ENCODE measurements around the gene ZBTB39. TPM values are rescaled to one million over a fixed set of nuclear protein-coding genes. Genes with fewer than 3 reads are reported as not detected.
A peak's percentile ranks its signal among the peaks of the same experiment; 100 is the strongest.
"Not testable (repeated sequence)": the region's sequence is repeated elsewhere in the genome, so short reads cannot be mapped to it uniquely, and the experiment has no call there.

Gene ZBTB39, protein sequence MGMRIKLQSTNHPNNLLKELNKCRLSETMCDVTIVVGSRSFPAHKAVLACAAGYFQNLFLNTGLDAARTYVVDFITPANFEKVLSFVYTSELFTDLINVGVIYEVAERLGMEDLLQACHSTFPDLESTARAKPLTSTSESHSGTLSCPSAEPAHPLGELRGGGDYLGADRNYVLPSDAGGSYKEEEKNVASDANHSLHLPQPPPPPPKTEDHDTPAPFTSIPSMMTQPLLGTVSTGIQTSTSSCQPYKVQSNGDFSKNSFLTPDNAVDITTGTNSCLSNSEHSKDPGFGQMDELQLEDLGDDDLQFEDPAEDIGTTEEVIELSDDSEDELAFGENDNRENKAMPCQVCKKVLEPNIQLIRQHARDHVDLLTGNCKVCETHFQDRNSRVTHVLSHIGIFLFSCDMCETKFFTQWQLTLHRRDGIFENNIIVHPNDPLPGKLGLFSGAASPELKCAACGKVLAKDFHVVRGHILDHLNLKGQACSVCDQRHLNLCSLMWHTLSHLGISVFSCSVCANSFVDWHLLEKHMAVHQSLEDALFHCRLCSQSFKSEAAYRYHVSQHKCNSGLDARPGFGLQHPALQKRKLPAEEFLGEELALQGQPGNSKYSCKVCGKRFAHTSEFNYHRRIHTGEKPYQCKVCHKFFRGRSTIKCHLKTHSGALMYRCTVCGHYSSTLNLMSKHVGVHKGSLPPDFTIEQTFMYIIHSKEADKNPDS
- 4.7 and 5.4 TPM in 2 replicates for total RNA-seq

DNA sequence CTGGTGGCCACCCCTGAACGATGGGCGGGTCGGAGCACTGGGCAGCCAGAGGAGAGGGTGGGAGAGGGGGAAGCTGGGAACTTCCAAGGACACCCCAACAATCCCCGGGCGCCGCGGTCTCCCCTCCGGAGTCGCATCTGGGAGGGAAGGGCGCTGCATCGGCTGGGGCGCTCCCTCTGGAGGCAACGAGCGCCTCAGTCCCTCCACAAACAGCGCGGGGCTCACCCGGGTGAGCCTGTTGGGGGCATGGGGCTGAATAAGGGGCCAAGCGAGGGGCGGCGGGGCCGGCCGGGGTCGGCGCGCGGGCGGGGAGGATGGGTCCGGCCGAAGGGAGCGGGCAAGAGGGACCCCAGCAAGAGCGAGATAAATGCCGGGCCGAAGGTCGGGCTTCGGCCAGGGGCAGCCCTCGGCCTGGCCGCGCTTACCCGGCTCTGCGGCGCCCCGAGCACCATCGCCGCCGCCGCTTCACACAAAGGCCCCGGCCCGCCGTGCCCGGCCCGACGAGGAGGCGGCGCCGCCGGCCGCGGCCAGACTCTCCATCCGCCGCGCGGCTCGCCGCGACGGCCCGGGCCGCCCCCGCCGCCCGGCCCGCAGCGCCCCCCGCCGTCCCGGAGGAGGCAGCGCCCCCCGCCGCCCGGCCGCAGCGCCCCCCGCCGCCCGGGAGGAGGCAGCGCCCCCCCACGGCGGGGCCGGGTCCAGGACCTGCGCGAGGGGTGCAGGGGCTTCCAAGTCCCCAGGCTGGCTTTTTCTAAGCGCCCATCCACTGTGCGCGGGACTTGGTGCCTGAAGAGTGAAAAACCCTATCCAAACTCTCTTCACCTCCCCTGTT lies at the start of gene ZBTB39:
Gene ZBTB39 (minus strand): TSS at position 567 of the 829 bp plus-strand sequence. CDS start 1,629 bp downstream, outside the sequence.
- H3K4me3 ChIP-seq (ENCODE audit: low read depth, low read length), result peak within 1 kb of the TSS; percentile 76
- no peak for DNase-seq (ENCODE audit: low read depth)
- TF ChIP-seq, protein P1, sequence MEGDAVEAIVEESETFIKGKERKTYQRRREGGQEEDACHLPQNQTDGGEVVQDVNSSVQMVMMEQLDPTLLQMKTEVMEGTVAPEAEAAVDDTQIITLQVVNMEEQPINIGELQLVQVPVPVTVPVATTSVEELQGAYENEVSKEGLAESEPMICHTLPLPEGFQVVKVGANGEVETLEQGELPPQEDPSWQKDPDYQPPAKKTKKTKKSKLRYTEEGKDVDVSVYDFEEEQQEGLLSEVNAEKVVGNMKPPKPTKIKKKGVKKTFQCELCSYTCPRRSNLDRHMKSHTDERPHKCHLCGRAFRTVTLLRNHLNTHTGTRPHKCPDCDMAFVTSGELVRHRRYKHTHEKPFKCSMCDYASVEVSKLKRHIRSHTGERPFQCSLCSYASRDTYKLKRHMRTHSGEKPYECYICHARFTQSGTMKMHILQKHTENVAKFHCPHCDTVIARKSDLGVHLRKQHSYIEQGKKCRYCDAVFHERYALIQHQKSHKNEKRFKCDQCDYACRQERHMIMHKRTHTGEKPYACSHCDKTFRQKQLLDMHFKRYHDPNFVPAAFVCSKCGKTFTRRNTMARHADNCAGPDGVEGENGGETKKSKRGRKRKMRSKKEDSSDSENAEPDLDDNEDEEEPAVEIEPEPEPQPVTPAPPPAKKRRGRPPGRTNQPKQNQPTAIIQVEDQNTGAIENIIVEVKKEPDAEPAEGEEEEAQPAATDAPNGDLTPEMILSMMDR (conservative IDR thresholded peaks at IDR 0.05; ENCODE audit: low read depth, low read length), result peak; percentile 46

DNA sequence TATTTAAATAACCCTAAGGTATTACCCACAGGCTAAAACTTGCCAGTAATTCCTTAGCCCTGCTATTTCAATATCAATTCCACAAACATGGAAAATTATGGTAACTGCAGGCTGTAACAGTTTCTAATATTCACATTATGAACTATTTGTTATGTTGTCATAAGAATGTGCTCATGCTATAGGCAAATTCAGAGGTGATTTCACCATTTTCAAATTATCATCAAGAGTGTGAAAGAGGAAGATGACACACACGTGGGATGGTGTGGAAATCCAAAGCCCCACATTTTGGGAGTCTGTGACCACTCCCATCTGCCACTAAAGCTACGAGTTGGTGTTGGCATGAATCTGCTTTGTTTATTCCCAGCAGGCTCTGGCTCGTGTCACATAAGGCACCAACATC lies 49.5 kb upstream of the ZBTB39 start:
- DNase-seq (ENCODE audit: low read depth), result no peak
- no peak overlapping the region for H3K4me3 ChIP-seq (ENCODE audit: low read depth, low read length)
- TF ChIP-seq, protein P1 (conservative IDR thresholded peaks at IDR 0.05; ENCODE audit: low read depth, low read length), result no peak

DNA sequence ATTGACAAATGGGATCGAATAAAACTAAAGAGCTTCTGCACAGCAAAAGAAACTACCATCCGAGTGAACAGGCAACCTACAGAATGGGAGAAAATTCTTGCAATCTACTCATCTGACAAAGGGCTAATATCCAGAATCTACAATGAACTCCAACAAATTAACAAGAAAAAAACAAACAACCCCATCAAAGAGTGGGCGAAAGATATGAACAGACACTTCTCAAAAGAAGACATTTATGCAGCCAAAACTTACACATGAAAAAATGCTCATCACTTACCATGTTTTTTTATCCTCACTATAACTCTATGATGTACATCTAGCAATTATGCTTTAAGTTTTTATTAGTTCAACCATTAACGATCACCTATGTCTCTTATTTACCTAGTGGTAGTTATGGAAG lies 47.6 kb upstream of the ZBTB39 start:
- H3K4me3 ChIP-seq (ENCODE audit: low read depth, low read length); DNase-seq (ENCODE audit: low read depth): not testable (repeated sequence)

DNA sequence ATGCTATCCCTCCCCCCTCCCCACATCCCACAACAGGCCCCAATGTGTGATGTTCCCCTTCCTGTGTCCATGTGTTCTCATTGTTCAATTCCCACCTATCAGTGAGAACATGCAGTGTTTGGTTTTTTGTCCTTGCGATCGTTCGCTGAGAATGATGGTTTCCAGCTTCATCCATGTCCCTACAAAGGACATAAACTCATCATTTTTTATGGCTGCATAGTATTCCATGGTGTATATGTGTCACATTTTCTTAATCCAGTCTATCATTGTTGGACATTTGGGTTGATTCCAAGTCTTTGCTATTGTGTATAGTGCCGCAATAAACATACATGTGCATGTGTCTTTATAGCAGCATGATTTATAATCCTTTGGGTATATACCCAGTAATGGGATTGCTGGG lies 46.8 kb upstream of the ZBTB39 start:
- H3K4me3 ChIP-seq (ENCODE audit: low read depth, low read length); DNase-seq (ENCODE audit: low read depth): not testable (repeated sequence)

DNA sequence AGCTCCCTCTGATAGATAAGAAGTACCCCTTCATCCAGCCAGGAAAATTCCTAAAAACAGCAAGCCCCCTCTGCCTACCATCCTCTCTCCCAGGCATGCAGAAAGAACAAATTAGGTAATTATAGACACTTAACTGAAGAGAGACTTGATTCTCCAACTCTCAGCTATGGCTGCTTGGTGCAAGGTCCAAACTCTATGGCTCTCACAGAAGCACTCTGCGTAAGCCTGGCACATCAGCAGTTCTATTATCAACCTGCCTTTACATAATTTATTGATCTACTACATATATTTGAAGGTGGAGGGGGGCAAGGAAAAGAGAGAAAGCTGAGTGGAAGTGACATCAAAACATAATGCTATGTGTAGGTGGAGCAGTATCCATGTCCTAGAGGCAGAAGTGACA lies 44.7 kb upstream of the ZBTB39 start:
- H3K4me3 ChIP-seq (ENCODE audit: low read depth, low read length), result no peak overlapping the region
- DNase-seq (ENCODE audit: low read depth), result no peak
- TF ChIP-seq, protein P1 (conservative IDR thresholded peaks at IDR 0.05; ENCODE audit: low read depth, low read length), result no peak

DNA sequence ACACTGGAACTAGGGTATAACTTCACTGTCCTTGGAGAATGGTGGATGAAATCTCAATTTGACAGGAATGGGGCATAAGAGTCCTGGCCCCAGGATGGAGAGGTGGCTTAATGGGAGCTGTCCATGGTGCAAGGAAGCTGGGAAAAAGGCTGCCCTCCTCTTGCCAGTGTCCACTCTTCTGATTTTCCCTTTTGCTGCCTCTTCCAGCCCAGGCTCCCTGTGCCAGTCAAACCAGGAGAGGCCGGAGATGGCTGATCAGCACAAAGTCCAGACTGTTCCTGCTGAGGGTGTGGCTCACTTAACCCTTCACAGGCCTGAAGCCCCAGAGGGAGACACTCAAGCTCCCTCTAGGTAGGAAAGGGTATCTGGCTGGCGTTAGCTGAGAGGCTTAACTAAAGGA lies 43.5 kb upstream of the ZBTB39 start, which contains the start of gene MYO1A:
Gene MYO1A (minus strand): TSS at position 240 of the 400 bp plus-strand sequence. CDS start 1,806 bp downstream, outside the sequence.
- TF ChIP-seq, protein P1 (conservative IDR thresholded peaks at IDR 0.05; ENCODE audit: low read depth, low read length), result no peak
- no peak for DNase-seq (ENCODE audit: low read depth)
- no peak within 1 kb of the TSS for H3K4me3 ChIP-seq (ENCODE audit: low read depth, low read length)

DNA sequence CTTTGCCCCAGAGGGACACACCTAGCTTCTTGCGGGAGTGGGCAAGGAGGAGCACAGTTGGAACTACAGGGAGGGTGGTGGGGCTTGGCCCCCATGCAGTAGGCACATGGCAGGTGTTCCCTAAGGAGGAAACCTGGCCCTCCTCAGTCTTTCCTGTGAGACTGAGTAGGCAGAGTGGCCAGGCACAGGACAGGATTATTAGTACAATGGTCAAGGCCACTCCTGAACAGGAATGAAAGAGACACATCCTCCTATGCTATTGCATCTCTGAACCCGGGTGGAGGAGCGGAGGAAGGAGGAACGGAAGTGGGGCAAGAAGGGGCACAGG lies 42.7 kb upstream of the ZBTB39 start:
- DNase-seq (ENCODE audit: low read depth), result no peak
- no peak overlapping the region for H3K4me3 ChIP-seq (ENCODE audit: low read depth, low read length)
- TF ChIP-seq, protein P1 (conservative IDR thresholded peaks at IDR 0.05; ENCODE audit: low read depth, low read length), result no peak

Measured in epithelial cell of proximal tubule (primary cell).